Trophoblast cell (in vitro differentiated cells and primary cell): ENCODE data around the gene HAP1. TPM values are rescaled to one million over a fixed set of nuclear protein-coding genes. Genes with fewer than 3 reads are reported as not detected.

Experiments
- DNase-seq, 2 donors: peaks; one replicate each; pipeline ENCODE4 v3.0.0-alpha.2; 2016
- H2AFZ ChIP-seq: 2 replicates; pipeline ENCODE4 v1.6.1; 2013; ENCODE audit warnings: low read length, moderate library complexity, mild to moderate bottlenecking; ENCODE audit not compliant: insufficient read depth, poor library complexity
- H2AK5ac ChIP-seq: 2 replicates; pipeline ENCODE4 v1.6.1; 2013; ENCODE audit warnings: mild to moderate bottlenecking, low read length
- H2BK120ac ChIP-seq: 2 replicates; pipeline ENCODE4 v1.6.1; 2013; ENCODE audit warnings: low read length, mild to moderate bottlenecking, moderate library complexity; ENCODE audit not compliant: insufficient read depth, poor library complexity
- H2BK12ac ChIP-seq: 2 replicates; pipeline ENCODE4 v1.6.1; 2013; ENCODE audit warnings: mild to moderate bottlenecking, low read length, moderate library complexity
- H2BK5ac ChIP-seq: 2 replicates; pipeline ENCODE4 v1.6.1; 2013; ENCODE audit warnings: low read length, low read depth, moderate library complexity, mild to moderate bottlenecking; ENCODE audit not compliant: poor library complexity
- H3K14ac ChIP-seq: 2 replicates; pipeline ENCODE4 v1.6.1; 2013; ENCODE audit warnings: mild to moderate bottlenecking, low read length
- H3K18ac ChIP-seq: 2 replicates; pipeline ENCODE4 v1.6.1; 2013; ENCODE audit warnings: mild to moderate bottlenecking, low read length
- H3K23ac ChIP-seq: 2 replicates; pipeline ENCODE4 v1.6.1; 2013; ENCODE audit warnings: low read length
- H3K27ac ChIP-seq: 2 replicates; pipeline ENCODE4 v1.5.1; 2013; ENCODE audit warnings: low read depth, mild to moderate bottlenecking, inconsistent platforms, low read length, moderate library complexity
- H3K27me3 ChIP-seq: 2 replicates; pipeline ENCODE4 v1.6.1; 2013; ENCODE audit warnings: inconsistent platforms, mild to moderate bottlenecking, low read length, moderate library complexity; ENCODE audit not compliant: insufficient read depth
- H3K36me3 ChIP-seq, 2 experiments: 1 replicate in 1 of 2; 2 replicates in 1 of 2; pipeline ENCODE4 v1.6.1; 2013; ENCODE audit warnings: low read length in 2 of 2, mild to moderate bottlenecking in 2 of 2, moderate library complexity in 1 of 2; ENCODE audit not compliant: insufficient read depth in 2 of 2, control insufficient read depth in 1 of 2
- H3K4ac ChIP-seq: 2 replicates; pipeline ENCODE4 v1.6.1; 2013; ENCODE audit warnings: low read depth, mild to moderate bottlenecking, low read length, moderate library complexity
- H3K4me1 ChIP-seq, 2 experiments: 1 replicate in 1 of 2; 2 replicates in 1 of 2; pipeline ENCODE4 v1.6.1; 2013; ENCODE audit warnings: low read length in 2 of 2, mild to moderate bottlenecking in 2 of 2, moderate library complexity in 1 of 2; ENCODE audit not compliant: insufficient read depth in 2 of 2, control insufficient read depth in 1 of 2
- H3K4me2 ChIP-seq: 2 replicates; pipeline ENCODE4 v1.6.1; 2013; ENCODE audit warnings: inconsistent platforms, mild to moderate bottlenecking, low read length, moderate library complexity
- H3K4me3 ChIP-seq: 2 replicates; pipeline ENCODE4 v1.5.1; 2013; ENCODE audit warnings: mild to moderate bottlenecking, low read depth, low read length, inconsistent platforms
- H3K79me1 ChIP-seq: one replicate; pipeline ENCODE4 v1.6.1; 2013; ENCODE audit warnings: low read length
- H3K79me2 ChIP-seq: 2 replicates; pipeline ENCODE4 v1.6.1; 2013; ENCODE audit warnings: low read length, mild to moderate bottlenecking; ENCODE audit not compliant: control insufficient read depth, insufficient read depth, poor library complexity
- H3K9ac ChIP-seq: 2 replicates; pipeline ENCODE4 v1.6.1; 2013; ENCODE audit warnings: mild to moderate bottlenecking, low read length
- H3K9me3 ChIP-seq: 2 replicates; pipeline ENCODE4 v1.6.1; 2013; ENCODE audit warnings: low read depth, mild to moderate bottlenecking, control low read depth, inconsistent platforms, low read length; ENCODE audit not compliant: insufficient read depth
- H4K12ac ChIP-seq: 2 replicates; pipeline ENCODE4 v1.6.1; 2013; ENCODE audit warnings: low read depth, mild to moderate bottlenecking, low read length, moderate library complexity
- H4K8ac ChIP-seq: 2 replicates; pipeline ENCODE4 v1.6.1; 2013; ENCODE audit warnings: low read depth, mild to moderate bottlenecking, low read length, moderate library complexity
- H4K91ac ChIP-seq: one replicate; pipeline ENCODE4 v1.6.1; 2013; ENCODE audit warnings: low read depth, mild to moderate bottlenecking, low read length, moderate library complexity
- WGBS: extraction: QIAGEN DNeasy Blood & Tissue Kit; methylation state at CpG from one replicate; pipeline ENCODE4 v1.1.7; 2013; ENCODE audit warnings: missing lambda C conversion rate; ENCODE audit not compliant: insufficient read length, insufficient coverage; ENCODE audit errors: extremely low coverage; 5-methylcytosine and 5-hydroxymethylcytosine counted together
- polyA plus RNA-seq: library from polyadenylated mRNA; stranded (reverse); fragments of 200-250 nt; gene quantifications from 2 replicates; pipeline ENCODE4 v1.2.3, GENCODE V29; 2013

Gene HAP1
- polyA plus RNA-seq, result 14.5 and 20.7 TPM in 2 replicates

- Histone ChIP-seq H3K79me2 (no peaks in the 10 kb centered on the region), H3K36me3 (peaks cover 0 to 3% of the 10 kb centered on the region in 2 experiments), H3K23ac (no peak within 1 kb of the TSS), H3K4me2 (peak within 1 kb of the TSS; percentile 83), H3K4me3 (peak within 1 kb of the TSS; percentile 61), H4K91ac (no peak within 1 kb of the TSS), H3K27me3 (peaks cover 33% of the 10 kb centered on the region), H3K18ac (no peak within 1 kb of the TSS), H3K9me3 (no peaks in the 10 kb centered on the region), H2BK12ac (peak within 1 kb of the TSS; percentile 7), H4K8ac (peak within 1 kb of the TSS; percentile 74), H3K9ac (no peak within 1 kb of the TSS), H2BK120ac (peak within 1 kb of the TSS; percentile 37), H2BK5ac (no peak within 1 kb of the TSS), H4K12ac (no peak within 1 kb of the TSS), H2AK5ac (no peak within 1 kb of the TSS), H3K14ac (no peak within 1 kb of the TSS), H2AFZ (peak within 1 kb of the TSS; percentile 12), H3K27ac (no peak within 1 kb of the TSS), H3K4me1 (peaks cover 8 to 11% of the 10 kb centered on the region in 2 experiments), H3K79me1 (peaks cover 7% of the 10 kb centered on the region), H3K4ac (no peak within 1 kb of the TSS)
- DNase-seq, result peak; percentile 14 to 60
- WGBS, result no CpG with 5 or more reads among the region's 77 CpGs
These were observed at the start of gene HAP1 for GRCh38 chr17:41734139-41734948. TSS of gene HAP1 (minus strand) at chr17:41734643. CDS start at chr17:41734634, 9 bp downstream.

GRCh38 chr17:41782142-41782541 lies 47.7 kb upstream of the HAP1 start:
- H4K12ac ChIP-seq, result no peak overlapping the region
- peak overlapping the region; percentile 51 for H3K9ac ChIP-seq
- peak overlapping the region; percentile 68 for H3K27ac ChIP-seq
- peak overlapping the region; percentile 37 for H2BK12ac ChIP-seq
- no peaks in the 10 kb centered on the region for H3K27me3 ChIP-seq
- H3K4me2 ChIP-seq, result peak overlapping the region; percentile 23
- H3K79me2 ChIP-seq, result peaks cover 59% of the 10 kb centered on the region
- H2BK120ac ChIP-seq, result no peak overlapping the region
- peaks cover 19 to 27% of the 10 kb centered on the region in 2 experiments for H3K36me3 ChIP-seq
- no peak for DNase-seq
- H3K4me1 ChIP-seq, result peaks cover 36 to 37% of the 10 kb centered on the region in 2 experiments
- H3K9me3 ChIP-seq, result no peaks in the 10 kb centered on the region
- H3K18ac ChIP-seq, result peak overlapping the region; percentile 51
- peak overlapping the region; percentile 35 for H2BK5ac ChIP-seq
- peak overlapping the region; percentile 4 for H4K91ac ChIP-seq
- no peak overlapping the region for H3K4me3 ChIP-seq
- peak overlapping the region; percentile 27 for H2AK5ac ChIP-seq
- H3K23ac ChIP-seq, result peak overlapping the region; percentile 58
- peak overlapping the region; percentile 59 for H3K4ac ChIP-seq
- peak overlapping the region; percentile 15 for H2AFZ ChIP-seq
- peaks cover 30% of the 10 kb centered on the region for H3K79me1 ChIP-seq
- peak overlapping the region; percentile 33 for H4K8ac ChIP-seq
- WGBS, result no CpG with 5 or more reads among the region's 4 CpGs
- peak overlapping the region; percentile 38 for H3K14ac ChIP-seq

GRCh38 chr17:41781404-41782110 lies 47.1 kb upstream of the HAP1 start:
- no peak overlapping the region for H3K9ac ChIP-seq
- H2BK12ac ChIP-seq, result no peak overlapping the region
- no CpG with 5 or more reads among the region's 13 CpGs for WGBS
- H3K27ac ChIP-seq, result peak overlapping the region; percentile 68
- H2AK5ac ChIP-seq, result no peak overlapping the region
- no peak overlapping the region for H3K4me3 ChIP-seq
- H3K36me3 ChIP-seq, result peaks cover 22 to 30% of the 10 kb centered on the region in 2 experiments
- DNase-seq, result peak in 1 of 2 donors; percentile 37
- no peak overlapping the region for H4K8ac ChIP-seq
- peak overlapping the region; percentile 59 for H3K4ac ChIP-seq
- peak overlapping the region; percentile 37 for H2AFZ ChIP-seq
- H3K79me2 ChIP-seq, result peaks cover 61% of the 10 kb centered on the region
- H3K4me2 ChIP-seq, result peak overlapping the region; percentile 23
- H2BK120ac ChIP-seq, result no peak overlapping the region
- H3K4me1 ChIP-seq, result peaks cover 38 to 40% of the 10 kb centered on the region in 2 experiments
- H3K79me1 ChIP-seq, result peaks cover 30% of the 10 kb centered on the region
- peak overlapping the region; percentile 28 for H2BK5ac ChIP-seq
- H3K23ac ChIP-seq, result no peak overlapping the region
- H3K27me3 ChIP-seq, result no peaks in the 10 kb centered on the region
- H3K9me3 ChIP-seq, result no peaks in the 10 kb centered on the region
- H4K91ac ChIP-seq, result peak overlapping the region; percentile 4
- H4K12ac ChIP-seq, result no peak overlapping the region
- H3K14ac ChIP-seq, result no peak overlapping the region
- H3K18ac ChIP-seq, result no peak overlapping the region

GRCh38 chr17:41779954-41780353 lies 45.5 kb upstream of the HAP1 start:
- Histone ChIP-seq H2BK12ac (no peak overlapping the region), H4K8ac (no peak overlapping the region), H3K4me3 (no peak overlapping the region), H3K18ac (no peak overlapping the region), H3K4ac (peak overlapping the region; percentile 95), H3K79me1 (peaks cover 26% of the 10 kb centered on the region), H3K4me2 (no peak overlapping the region), H3K27ac (no peak overlapping the region), H3K27me3 (no peaks in the 10 kb centered on the region), H3K36me3 (peaks cover 34 to 44% of the 10 kb centered on the region in 2 experiments), H2BK120ac (no peak overlapping the region), H3K9me3 (no peaks in the 10 kb centered on the region), H2BK5ac (no peak overlapping the region), H4K12ac (no peak overlapping the region), H3K14ac (no peak overlapping the region), H3K4me1 (peaks cover 51% of the 10 kb centered on the region in 2 experiments), H3K23ac (no peak overlapping the region), H2AFZ (no peak overlapping the region), H2AK5ac (no peak overlapping the region), H3K79me2 (peaks cover 57% of the 10 kb centered on the region), H4K91ac (no peak overlapping the region), H3K9ac (no peak overlapping the region)
- no peak for DNase-seq
- WGBS, result no CpG with 5 or more reads among the region's 1 CpG
